H1 (cell line): ENCODE results near the gene NTMT1. TPM values are rescaled to one million over a fixed set of nuclear protein-coding genes. Genes with fewer than 3 reads are reported as not detected.

Source experiments
- CTCF ChIA-PET: fragments of 300-600 bp; sonication (Branson Sonifier 250); formaldehyde crosslinking; loops from one replicate; lab custom pipeline; 2021; ENCODE audit not compliant: partially characterized antibody; lab: Charles Lee
- POLR2A ChIA-PET: fragments of 300-600 bp; sonication (Branson Sonifier 250); formaldehyde crosslinking; loops from one replicate; lab custom pipeline; 2021; ENCODE audit warnings: inconsistent platforms; ENCODE audit not compliant: partially characterized antibody; lab: Charles Lee
- DNase-seq, 2 experiments: peaks; one replicate each; pipeline versions ENCODE4 v3.0.0 to v3.0.0-alpha.2; 2010 to 2022; ENCODE audit warnings: low spot score in 2 of 2, low read depth in 1 of 2, mixed read lengths in 1 of 2
- FAIRE-seq: peaks from 2 replicates; lab custom pipeline; 2011; peaks lifted over from hg19 to GRCh38; lab: Jason Lieb, UNC
- H2AFZ ChIP-seq: 2 replicates; pipeline ENCODE4 v1.8.1; 2012; ENCODE audit warnings: low read length, inconsistent platforms
- H2AK5ac ChIP-seq: 2 replicates; pipeline ENCODE4 v1.6.1; 2013; ENCODE audit warnings: low read depth, low read length
- H2BK120ac ChIP-seq: replicated peaks from 2 replicates; pipeline ENCODE3; 2013; ENCODE audit warnings: low read depth, low read length, inconsistent platforms
- H2BK12ac ChIP-seq: 2 replicates; pipeline ENCODE4 v1.6.1; 2013; ENCODE audit warnings: low read depth, low read length
- H2BK15ac ChIP-seq: 2 replicates; pipeline ENCODE4 v1.6.1; 2013; ENCODE audit warnings: low read length
- H2BK20ac ChIP-seq: 2 replicates; pipeline ENCODE4 v1.6.1; 2013; ENCODE audit warnings: low read length
- H2BK5ac ChIP-seq: 2 replicates; pipeline ENCODE4 v1.6.1; 2013; ENCODE audit warnings: low read depth, low read length
- H3K14ac ChIP-seq: 2 replicates; pipeline ENCODE4 v1.6.1; 2013; ENCODE audit warnings: inconsistent platforms; ENCODE audit not compliant: insufficient read length
- H3K18ac ChIP-seq: 2 replicates; pipeline ENCODE4 v1.6.1; 2013; ENCODE audit warnings: low read length; ENCODE audit errors: extremely low read depth
- H3K23ac ChIP-seq: 2 replicates; pipeline ENCODE4 v1.6.1; 2013; ENCODE audit warnings: inconsistent platforms; ENCODE audit not compliant: insufficient read length
- H3K23me2 ChIP-seq: 2 replicates; pipeline ENCODE4 v1.6.1; 2013; ENCODE audit warnings: low read depth, low read length
- H3K27ac ChIP-seq: 2 replicates; pipeline ENCODE4 v1.6.1; 2011; ENCODE audit warnings: low read depth, low read length, inconsistent platforms
- H3K27me3 ChIP-seq, 4 experiments: replicated peaks in 1 of 4; 1 replicate in 1 of 4; 2 replicates in 3 of 4; pipeline versions ENCODE4 v1.6.1 to v1.8.1; 2011 to 2013; ENCODE audit warnings: low read length in 3 of 4, mild to moderate bottlenecking in 3 of 4, inconsistent platforms in 2 of 4, mixed read lengths in 2 of 4, moderate library complexity in 1 of 4; ENCODE audit not compliant: control insufficient read depth in 3 of 4, insufficient read depth in 3 of 4; ENCODE audit errors: extremely low read depth in 1 of 4
- H3K36me3 ChIP-seq, 4 experiments: 2 replicates each; pipeline versions ENCODE4 v1.6.1 to v1.8.1; 2011 to 2013; ENCODE audit warnings: mild to moderate bottlenecking in 4 of 4, low read length in 3 of 4, moderate library complexity in 2 of 4, control low read depth in 1 of 4, inconsistent platforms in 1 of 4; ENCODE audit not compliant: insufficient read depth in 4 of 4, control insufficient read depth in 2 of 4
- H3K4ac ChIP-seq: replicated peaks from 2 replicates; pipeline ENCODE3; 2013; ENCODE audit warnings: low read length, low read depth, mixed read lengths, inconsistent platforms; ENCODE audit not compliant: insufficient read length
- H3K4me1 ChIP-seq, 4 experiments: replicated peaks in 1 of 4; 1 replicate in 1 of 4; 2 replicates in 3 of 4; pipeline versions ENCODE4 v1.6.1 to v1.8.1; 2011 to 2013; ENCODE audit warnings: low read length in 3 of 4, inconsistent platforms in 2 of 4, mixed read lengths in 1 of 4; ENCODE audit not compliant: insufficient read depth in 4 of 4, control insufficient read depth in 3 of 4
- H3K4me2 ChIP-seq, 2 experiments: 2 replicates each; pipeline versions ENCODE4 v1.6.1 to v1.8.1; 2011 to 2013; ENCODE audit warnings: low read depth in 2 of 2, low read length in 2 of 2, control low read depth in 1 of 2, inconsistent platforms in 1 of 2, mild to moderate bottlenecking in 1 of 2; ENCODE audit not compliant: insufficient read depth in 1 of 2
- H3K4me3 ChIP-seq, 4 experiments: fragments of 200-600, 300-600 bp in 1 of 4; sonication (generic), shearing (Covaris generic), sonication (Bioruptor Twin) in 1 of 4; 2 replicates each; pipeline versions ENCODE4 v1.5.1 to v1.8.1; 2011 to 2016; ENCODE audit warnings: low read length in 4 of 4, low read depth in 3 of 4, control low read depth in 2 of 4, inconsistent platforms in 2 of 4, mild to moderate bottlenecking in 2 of 4, mixed read lengths in 1 of 4, moderate library complexity in 1 of 4; ENCODE audit not compliant: insufficient read depth in 2 of 4; ENCODE audit errors: extremely low read depth in 1 of 4
- H3K56ac ChIP-seq: replicated peaks from 2 replicates; pipeline ENCODE3; 2013; ENCODE audit warnings: low read depth, mild to moderate bottlenecking, mixed read lengths, low read length, inconsistent platforms; ENCODE audit not compliant: insufficient read length
- H3K79me1 ChIP-seq: 2 replicates; pipeline ENCODE4 v1.6.1; 2013; ENCODE audit warnings: low read depth, low read length, control low read depth
- H3K79me2 ChIP-seq, 2 experiments: 2 replicates each; pipeline versions ENCODE4 v1.6.1 to v1.8.1; 2012 to 2013; ENCODE audit warnings: low read length in 2 of 2, mild to moderate bottlenecking in 2 of 2, inconsistent platforms in 1 of 2; ENCODE audit not compliant: insufficient read depth in 2 of 2, control insufficient read depth in 1 of 2
- H3K9ac ChIP-seq, 4 experiments: replicated peaks in 1 of 4; 1 replicate in 1 of 4; 2 replicates in 3 of 4; pipeline versions ENCODE4 v1.6.1 to v1.8.1; 2011 to 2013; ENCODE audit warnings: low read depth in 3 of 4, low read length in 3 of 4, control low read depth in 2 of 4, mild to moderate bottlenecking in 2 of 4, moderate library complexity in 2 of 4, inconsistent platforms in 1 of 4; ENCODE audit errors: extremely low read depth in 1 of 4
- H3K9me3 ChIP-seq, 2 experiments: 2 replicates each; pipeline versions ENCODE4 v1.6.1 to v1.8.1; 2012 to 2013; ENCODE audit warnings: mild to moderate bottlenecking in 2 of 2, moderate library complexity in 2 of 2, control low read depth in 1 of 2, inconsistent platforms in 1 of 2, low read depth in 1 of 2, low read length in 1 of 2, mixed read lengths in 1 of 2; ENCODE audit not compliant: insufficient read depth in 2 of 2
- H4K20me1 ChIP-seq, 2 experiments: replicated peaks in 1 of 2; 2 replicates each; pipeline versions ENCODE3 to v1.8.1; 2011 to 2013; ENCODE audit warnings: inconsistent platforms in 2 of 2, low read length in 2 of 2, mild to moderate bottlenecking in 1 of 2; ENCODE audit not compliant: insufficient read depth in 2 of 2, control insufficient read depth in 1 of 2
- H4K5ac ChIP-seq: 2 replicates; pipeline ENCODE4 v1.6.1; 2013; ENCODE audit warnings: low read length, low read depth, mixed read lengths, inconsistent platforms; ENCODE audit not compliant: insufficient read length
- H4K8ac ChIP-seq: 2 replicates; pipeline ENCODE4 v1.8.0; 2013; ENCODE audit warnings: mild to moderate bottlenecking, moderate library complexity, low read length, inconsistent platforms; ENCODE audit not compliant: insufficient read depth; ENCODE audit errors: extremely low read depth
- H4K91ac ChIP-seq: replicated peaks from 2 replicates; pipeline ENCODE3; 2013; ENCODE audit warnings: low read length, mixed read lengths, inconsistent platforms; ENCODE audit not compliant: insufficient read length
- BCL11A ChIP-seq, 2 experiments: IDR thresholded peaks; one replicate each; pipeline ENCODE4 v1.6.1; 2011; ENCODE audit warnings: low read depth in 2 of 2, low read length in 2 of 2, mild to moderate bottlenecking in 2 of 2
- CHD1 ChIP-seq: IDR thresholded peaks from 2 replicates; pipeline ENCODE4 v1.6.1; 2012; ENCODE audit warnings: low read depth, low read length, improper control_type of control experiment
- MAX ChIP-seq: IDR thresholded peaks from 2 replicates; pipeline ENCODE4 v1.6.1; 2012; ENCODE audit warnings: inconsistent platforms
- NANOG ChIP-seq: IDR thresholded peaks from 2 replicates; pipeline ENCODE4 v1.6.1; 2011; ENCODE audit warnings: low read length, low read depth, mild to moderate bottlenecking, inconsistent platforms; ENCODE audit not compliant: insufficient read depth, poor library complexity, severe bottlenecking
- RXRA ChIP-seq: IDR thresholded peaks from 2 replicates; pipeline ENCODE4 v1.6.1; 2011; ENCODE audit warnings: low read depth, mild to moderate bottlenecking, low read length, moderate library complexity; ENCODE audit not compliant: insufficient read depth
- SRF ChIP-seq: IDR thresholded peaks from 2 replicates; pipeline ENCODE4 v1.6.1; 2011; ENCODE audit warnings: mild to moderate bottlenecking, low read depth, low read length, moderate library complexity
- WGBS, 2 experiments: shearing (Covaris generic) in 1 of 2; methylation state at CpG; one replicate each; pipeline versions ENCODE4 v1.1.6 to v1.1.7; 2013 to 2015; ENCODE audit warnings: low lambda C conversion rate in 2 of 2, mixed read lengths in 2 of 2, inconsistent platforms in 1 of 2, low coverage in 1 of 2, missing lambda C conversion rate in 1 of 2; ENCODE audit not compliant: insufficient replicate concordance in 2 of 2, insufficient coverage in 1 of 2, insufficient read length in 1 of 2; ENCODE audit errors: extremely low coverage in 1 of 2, missing lambda C conversion rate in 1 of 2; 5-methylcytosine and 5-hydroxymethylcytosine counted together
- polyA plus RNA-seq, 7 experiments: library from polyadenylated mRNA; depleted of rRNA in 3 of 7; stranded (reverse) in 5 of 7; unstranded in 2 of 7; fragments of >200 nt in 5 of 7; fragments of 200-250 nt in 2 of 7; gene quantifications; 1 replicate in 5 of 7; 2 replicates in 1 of 7; 4 replicates in 1 of 7; pipeline versions ENCODE4 v1.2.1 to v1.2.3, GENCODE V29; 2011 to 2013; ENCODE audit warnings: missing spikeins in 2 of 7, mixed read lengths in 2 of 7
- total RNA-seq: library from RNA; stranded (reverse); fragmentation: NEBNext Ultra II Directional; extraction: Animal tissue kit (Norgen Biotek cat#: 25700); gene quantifications from 2 replicates; pipeline ENCODE4 v1.2.1, GENCODE V29; 2021
- TF ChIP-seq, protein P1 (sequence below): IDR thresholded peaks from 2 replicates; pipeline ENCODE4 v1.6.1; 2011; ENCODE audit warnings: low read length, improper control_type of control experiment

Gene NTMT1
- total and polyA plus RNA-seq, 2 of the 8 experiments (the other 6 are each of a cell fraction or from before 2014, with no cell fraction given): 66.8 to 70.2 TPM

- CTCF ChIA-PET: interaction anchor here (0.5 to 1.9 kb wide), 7 partner anchors 9 to 69 kb away, joined by 3 to 4 read pairs (median 4); no protein-coding TSS in a partner anchor
- no peak overlapping the region for H2BK15ac ChIP-seq
- no peaks in the 10 kb centered on the region for H3K23me2 ChIP-seq
- H2AK5ac ChIP-seq: no peak overlapping the region
- H3K9ac ChIP-seq: no peak overlapping the region
- POLR2A ChIA-PET: interaction anchor here (1.6 kb wide), 1 partner anchor 24 kb away, joined by 4 read pairs; no protein-coding TSS in a partner anchor
- H3K27me3 ChIP-seq: no peaks in the 10 kb centered on the region; a peak in 2 of 7 replicates
- H4K91ac ChIP-seq: no peak overlapping the region
- 91% methylated on average over 12 of the region's 12 CpGs; no CpG with 5 or more reads in 1 of the 2 experiments for WGBS, 2 experiments
- no peak overlapping the region for H2AFZ ChIP-seq
- H2BK120ac ChIP-seq: no peak overlapping the region
- no peaks in the 10 kb centered on the region for H3K36me3 ChIP-seq
- no peaks in the 10 kb centered on the region for H3K9me3 ChIP-seq
- no peak overlapping the region for H3K4ac ChIP-seq
- H3K14ac ChIP-seq: no peak overlapping the region
- TF ChIP-seq SRF (no peak), RXRA (no peak), CHD1 (no peak), BCL11A (IDR thresholded peaks at IDR 0.05; ENCODE audit: low read depth in 2 of 2, low read length in 2 of 2) (no peak), NANOG (no peak), MAX (no peak)
- TF ChIP-seq, protein P1, sequence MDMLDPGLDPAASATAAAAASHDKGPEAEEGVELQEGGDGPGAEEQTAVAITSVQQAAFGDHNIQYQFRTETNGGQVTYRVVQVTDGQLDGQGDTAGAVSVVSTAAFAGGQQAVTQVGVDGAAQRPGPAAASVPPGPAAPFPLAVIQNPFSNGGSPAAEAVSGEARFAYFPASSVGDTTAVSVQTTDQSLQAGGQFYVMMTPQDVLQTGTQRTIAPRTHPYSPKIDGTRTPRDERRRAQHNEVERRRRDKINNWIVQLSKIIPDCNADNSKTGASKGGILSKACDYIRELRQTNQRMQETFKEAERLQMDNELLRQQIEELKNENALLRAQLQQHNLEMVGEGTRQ: no peak
- no peaks in the 10 kb centered on the region for H3K79me1 ChIP-seq
- H4K5ac ChIP-seq: no peak overlapping the region
- no peak overlapping the region for H3K23ac ChIP-seq
- no peak overlapping the region for H3K4me2 ChIP-seq
- FAIRE-seq (no peak), DNase-seq (no peak)
- no peak overlapping the region for H3K56ac ChIP-seq
- H4K8ac ChIP-seq: no peak overlapping the region
- no peak overlapping the region for H3K27ac ChIP-seq
- H3K18ac ChIP-seq: no peak overlapping the region
- no peaks in the 10 kb centered on the region for H3K79me2 ChIP-seq
- no peak overlapping the region for H3K4me3 ChIP-seq
- H3K4me1 ChIP-seq: peaks cover 0 to 4% (median 2%) of the 10 kb centered on the region in 4 experiments; a peak in 3 of 7 replicates
- no peaks in the 10 kb centered on the region for H4K20me1 ChIP-seq
- no peak overlapping the region for H2BK12ac ChIP-seq
- H2BK20ac ChIP-seq: no peak overlapping the region
- no peak overlapping the region for H2BK5ac ChIP-seq
Observed at GRCh38 chr9:129673602-129674001, 47.6 kb downstream of the NTMT1 start.
